ENCODE data around the gene GBP2.
"Not testable (repeated sequence)": the region's sequence is repeated elsewhere in the genome, so short reads cannot be mapped to it uniquely, and the experiment has no call there.

The GBP2 gene

GRCh38 chr1:89088572-89088971, 37.3 kb downstream of the GBP2 start:
- no peaks in the 10 kb centered on the region for H3K9me3 ChIP-seq (ENCODE audit: control insufficient read depth in 1 of 2, low read length in 2 of 2)
- H3K4me3 ChIP-seq (ENCODE audit: low read depth in 1 of 2, low read length in 2 of 2), result no peak overlapping the region
- no peak overlapping the region for H3K27ac ChIP-seq (ENCODE audit: low read length)
- H3K4me1 ChIP-seq (ENCODE audit: control insufficient read depth in 1 of 2, insufficient read depth in 2 of 2, low read length in 2 of 2), result no peaks in the 10 kb centered on the region
- no peaks in the 10 kb centered on the region for H3K27me3 ChIP-seq (ENCODE audit: low read depth, low read length)
- no peaks in the 10 kb centered on the region for H3K36me3 ChIP-seq (ENCODE audit: control insufficient read depth in 1 of 2, insufficient read depth in 2 of 2, low read length in 2 of 2)

- no peak overlapping the region for H3K27ac ChIP-seq (ENCODE audit: low read length)
- H3K9me3 ChIP-seq (ENCODE audit: control insufficient read depth in 1 of 2, low read length in 2 of 2), result no peaks in the 10 kb centered on the region
- no peaks in the 10 kb centered on the region for H3K36me3 ChIP-seq (ENCODE audit: control insufficient read depth in 1 of 2, insufficient read depth in 2 of 2, low read length in 2 of 2)
- no peaks in the 10 kb centered on the region for H3K27me3 ChIP-seq (ENCODE audit: low read depth, low read length)
- H3K4me1 ChIP-seq (ENCODE audit: control insufficient read depth in 1 of 2, insufficient read depth in 2 of 2, low read length in 2 of 2), result no peaks in the 10 kb centered on the region
- H3K4me3 ChIP-seq (ENCODE audit: low read depth in 1 of 2, low read length in 2 of 2), result no peak overlapping the region
Observed at GRCh38 chr1:89087241-89087640, 38.7 kb downstream of the GBP2 start.

GRCh38 chr1:89085781-89086180, 40.1 kb downstream of the GBP2 start:
- Histone ChIP-seq H3K27me3 (ENCODE audit: low read depth, low read length) (no peaks in the 10 kb centered on the region), H3K36me3 (ENCODE audit: control insufficient read depth in 1 of 2, insufficient read depth in 2 of 2, low read length in 2 of 2) (no peaks in the 10 kb centered on the region), H3K4me3 (ENCODE audit: low read depth in 1 of 2, low read length in 2 of 2) (no peak overlapping the region), H3K27ac (ENCODE audit: low read length) (no peak overlapping the region), H3K4me1 (ENCODE audit: control insufficient read depth in 1 of 2, insufficient read depth in 2 of 2, low read length in 2 of 2) (no peaks in the 10 kb centered on the region), H3K9me3 (ENCODE audit: control insufficient read depth in 1 of 2, low read length in 2 of 2) (no peaks in the 10 kb centered on the region)

- H3K36me3 ChIP-seq (ENCODE audit: control insufficient read depth in 1 of 2, insufficient read depth in 2 of 2, low read length in 2 of 2), result no peaks in the 10 kb centered on the region
- no peaks in the 10 kb centered on the region for H3K9me3 ChIP-seq (ENCODE audit: control insufficient read depth in 1 of 2, low read length in 2 of 2)
- H3K27me3 ChIP-seq (ENCODE audit: low read depth, low read length), result no peaks in the 10 kb centered on the region
- no peaks in the 10 kb centered on the region for H3K4me1 ChIP-seq (ENCODE audit: control insufficient read depth in 1 of 2, insufficient read depth in 2 of 2, low read length in 2 of 2)
- H3K27ac ChIP-seq (ENCODE audit: low read length), result no peak overlapping the region
- no peak overlapping the region for H3K4me3 ChIP-seq (ENCODE audit: low read depth in 1 of 2, low read length in 2 of 2)
Observed at GRCh38 chr1:89081005-89081404, 44.9 kb downstream of the GBP2 start.

- H3K4me3 ChIP-seq (ENCODE audit: low read depth in 1 of 2, low read length in 2 of 2); H3K27me3 ChIP-seq (ENCODE audit: low read depth, low read length); H3K9me3 ChIP-seq (ENCODE audit: control insufficient read depth in 1 of 2, low read length in 2 of 2); H3K27ac ChIP-seq (ENCODE audit: low read length); H3K4me1 ChIP-seq (ENCODE audit: control insufficient read depth in 1 of 2, insufficient read depth in 2 of 2, low read length in 2 of 2); H3K36me3 ChIP-seq (ENCODE audit: control insufficient read depth in 1 of 2, insufficient read depth in 2 of 2, low read length in 2 of 2): not testable (repeated sequence)
Observed at GRCh38 chr1:89080068-89080467, 45.8 kb downstream of the GBP2 start.

- H3K4me3 ChIP-seq (ENCODE audit: low read depth in 1 of 2, low read length in 2 of 2); H3K27ac ChIP-seq (ENCODE audit: low read length); H3K4me1 ChIP-seq (ENCODE audit: control insufficient read depth in 1 of 2, insufficient read depth in 2 of 2, low read length in 2 of 2); H3K36me3 ChIP-seq (ENCODE audit: control insufficient read depth in 1 of 2, insufficient read depth in 2 of 2, low read length in 2 of 2); H3K27me3 ChIP-seq (ENCODE audit: low read depth, low read length); H3K9me3 ChIP-seq (ENCODE audit: control insufficient read depth in 1 of 2, low read length in 2 of 2): not testable (repeated sequence)
Observed at GRCh38 chr1:89072466-89073065, 53.3 kb downstream of the GBP2 start.

- H3K4me1 ChIP-seq (ENCODE audit: control insufficient read depth in 1 of 2, insufficient read depth in 2 of 2, low read length in 2 of 2), result no peaks in the 10 kb centered on the region
- H3K4me3 ChIP-seq (ENCODE audit: low read depth in 1 of 2, low read length in 2 of 2), result peak overlapping the region; percentile 49 to 75
- H3K36me3 ChIP-seq (ENCODE audit: control insufficient read depth in 1 of 2, insufficient read depth in 2 of 2, low read length in 2 of 2), result no peaks in the 10 kb centered on the region
- H3K9me3 ChIP-seq (ENCODE audit: control insufficient read depth in 1 of 2, low read length in 2 of 2), result no peaks in the 10 kb centered on the region
- no peaks in the 10 kb centered on the region for H3K27me3 ChIP-seq (ENCODE audit: low read depth, low read length)
- H3K27ac ChIP-seq (ENCODE audit: low read length), result no peak overlapping the region
Observed at GRCh38 chr1:89070509-89070908, 55.4 kb downstream of the GBP2 start.

GRCh38 chr1:89069951-89070350, 56.0 kb downstream of the GBP2 start:
- H3K4me1 ChIP-seq (ENCODE audit: control insufficient read depth in 1 of 2, insufficient read depth in 2 of 2, low read length in 2 of 2), result no peaks in the 10 kb centered on the region
- peak overlapping the region; percentile 69 for H3K27ac ChIP-seq (ENCODE audit: low read length)

GRCh38 chr1:89068291-89068690, 57.6 kb downstream of the GBP2 start:
- Histone ChIP-seq H3K27ac (ENCODE audit: low read length) (no peak overlapping the region), H3K36me3 (ENCODE audit: control insufficient read depth in 1 of 2, insufficient read depth in 2 of 2, low read length in 2 of 2) (no peaks in the 10 kb centered on the region), H3K27me3 (ENCODE audit: low read depth, low read length) (no peaks in the 10 kb centered on the region), H3K4me1 (ENCODE audit: control insufficient read depth in 1 of 2, insufficient read depth in 2 of 2, low read length in 2 of 2) (peaks cover 0 to 3% of the 10 kb centered on the region in 2 donors), H3K4me3 (ENCODE audit: low read depth in 1 of 2, low read length in 2 of 2) (no peak overlapping the region), H3K9me3 (ENCODE audit: control insufficient read depth in 1 of 2, low read length in 2 of 2) (no peaks in the 10 kb centered on the region)

More at GRCh38 chr1:89069951-89070350, 56.0 kb downstream of the GBP2 start:
- Histone ChIP-seq H3K4me3 (ENCODE audit: low read depth in 1 of 2, low read length in 2 of 2) (peak overlapping the region; percentile 49 to 75), H3K36me3 (ENCODE audit: control insufficient read depth in 1 of 2, insufficient read depth in 2 of 2, low read length in 2 of 2) (no peaks in the 10 kb centered on the region), H3K27me3 (ENCODE audit: low read depth, low read length) (no peaks in the 10 kb centered on the region), H3K9me3 (ENCODE audit: control insufficient read depth in 1 of 2, low read length in 2 of 2) (no peaks in the 10 kb centered on the region)

GRCh38 chr1:89065079-89065868, 60.6 kb downstream of the GBP2 start, which contains the start of gene GBP1:
Gene GBP1, minus strand, starts transcription at chr1:89065208. Its CDS starts 1,974 bp downstream, at chr1:89063234.
- Histone ChIP-seq H3K27ac (ENCODE audit: low read length) (peak within 1 kb of the TSS; percentile 94), H3K36me3 (ENCODE audit: control insufficient read depth in 1 of 2, insufficient read depth in 2 of 2, low read length in 2 of 2) (no peaks in the 10 kb centered on the region), H3K4me3 (ENCODE audit: low read depth in 1 of 2, low read length in 2 of 2) (peak within 1 kb of the TSS; percentile 76 to 87), H3K27me3 (ENCODE audit: low read depth, low read length) (no peaks in the 10 kb centered on the region), H3K9me3 (ENCODE audit: control insufficient read depth in 1 of 2, low read length in 2 of 2) (no peaks in the 10 kb centered on the region), H3K4me1 (ENCODE audit: control insufficient read depth in 1 of 2, insufficient read depth in 2 of 2, low read length in 2 of 2) (peaks cover 3 to 12% of the 10 kb centered on the region in 2 donors)

GRCh38 chr1:89064632-89065031, 61.3 kb downstream of the GBP2 start:
- Histone ChIP-seq H3K4me3 (ENCODE audit: low read depth in 1 of 2, low read length in 2 of 2) (peak overlapping the region; percentile 76 to 87), H3K4me1 (ENCODE audit: control insufficient read depth in 1 of 2, insufficient read depth in 2 of 2, low read length in 2 of 2) (peaks cover 3 to 12% of the 10 kb centered on the region in 2 donors), H3K27ac (ENCODE audit: low read length) (peak overlapping the region; percentile 94), H3K9me3 (ENCODE audit: control insufficient read depth in 1 of 2, low read length in 2 of 2) (no peaks in the 10 kb centered on the region), H3K27me3 (ENCODE audit: low read depth, low read length) (no peaks in the 10 kb centered on the region), H3K36me3 (ENCODE audit: control insufficient read depth in 1 of 2, insufficient read depth in 2 of 2, low read length in 2 of 2) (no peaks in the 10 kb centered on the region)

All from muscle layer of duodenum (tissue), 2 donors.